GM18499 (cell line): Measurements from ENCODE around the gene BPGM.
"Not testable (repeated sequence)": the region's sequence is repeated elsewhere in the genome, so short reads cannot be mapped to it uniquely, and the experiment has no call there.

Experiments
- ATAC-seq: cut with Tn5 transposase; IDR thresholded peaks from one replicate; pipeline ENCODE4 v1.9.1; 2021; ENCODE audit warnings: moderate number of reproducible peaks; ENCODE audit not compliant: insufficient read depth, unreplicated experiment

BPGM gene

GRCh38 chr7:134630237-134630636, 16.4 kb upstream of the BPGM start:
- ATAC-seq = no peak

- ATAC-seq = no peak
These were observed 15.8 kb upstream of the BPGM start for GRCh38 chr7:134630893-134631292.

GRCh38 chr7:134632052-134632451, 14.6 kb upstream of the BPGM start:
- ATAC-seq = no peak

- no peak for ATAC-seq
These were observed 13.6 kb upstream of the BPGM start for GRCh38 chr7:134632937-134633540.

- no peak for ATAC-seq
These were observed 10.6 kb upstream of the BPGM start for GRCh38 chr7:134636008-134636449.

- ATAC-seq = no peak
These were observed 9.2 kb upstream of the BPGM start for GRCh38 chr7:134637441-134637840.

- no peak for ATAC-seq
These were observed 8.5 kb upstream of the BPGM start for GRCh38 chr7:134637934-134638719.

- ATAC-seq = no peak
These were observed 7.6 kb upstream of the BPGM start for GRCh38 chr7:134639061-134639460.

- ATAC-seq = no peak
These were observed 6.9 kb upstream of the BPGM start for GRCh38 chr7:134639683-134640279.

- no peak for ATAC-seq
These were observed 5.6 kb upstream of the BPGM start for GRCh38 chr7:134640842-134641715.

GRCh38 chr7:134641981-134642380, 4.7 kb upstream of the BPGM start:
- not testable (repeated sequence) for ATAC-seq

- ATAC-seq = no peak
These were observed 3.5 kb upstream of the BPGM start for GRCh38 chr7:134643131-134643530.

- no peak for ATAC-seq
These were observed 1.2 kb upstream of the BPGM start for GRCh38 chr7:134645478-134645877.

GRCh38 chr7:134645935-134646334, 718 bp upstream of the BPGM start:
- ATAC-seq = no peak

- no peak for ATAC-seq
These were observed 1.8 kb downstream of the BPGM start for GRCh38 chr7:134648456-134648855.

- no peak for ATAC-seq
These were observed 2.6 kb downstream of the BPGM start for GRCh38 chr7:134649226-134649775.

GRCh38 chr7:134651991-134652390, 5.3 kb downstream of the BPGM start:
- no peak for ATAC-seq

- ATAC-seq = no peak
These were observed 7.6 kb downstream of the BPGM start for GRCh38 chr7:134654104-134654775.

- no peak for ATAC-seq
These were observed 10.9 kb downstream of the BPGM start for GRCh38 chr7:134657526-134657925.
